Measurements from ENCODE around the gene TREM1. TPM values are rescaled to one million over a fixed set of nuclear protein-coding genes. Genes with fewer than 3 reads are reported as not detected.

The TREM1 gene
- total and polyA plus RNA-seq, 4 donors, result 0.09 to 1.3 (median 0.38) TPM

DNA sequence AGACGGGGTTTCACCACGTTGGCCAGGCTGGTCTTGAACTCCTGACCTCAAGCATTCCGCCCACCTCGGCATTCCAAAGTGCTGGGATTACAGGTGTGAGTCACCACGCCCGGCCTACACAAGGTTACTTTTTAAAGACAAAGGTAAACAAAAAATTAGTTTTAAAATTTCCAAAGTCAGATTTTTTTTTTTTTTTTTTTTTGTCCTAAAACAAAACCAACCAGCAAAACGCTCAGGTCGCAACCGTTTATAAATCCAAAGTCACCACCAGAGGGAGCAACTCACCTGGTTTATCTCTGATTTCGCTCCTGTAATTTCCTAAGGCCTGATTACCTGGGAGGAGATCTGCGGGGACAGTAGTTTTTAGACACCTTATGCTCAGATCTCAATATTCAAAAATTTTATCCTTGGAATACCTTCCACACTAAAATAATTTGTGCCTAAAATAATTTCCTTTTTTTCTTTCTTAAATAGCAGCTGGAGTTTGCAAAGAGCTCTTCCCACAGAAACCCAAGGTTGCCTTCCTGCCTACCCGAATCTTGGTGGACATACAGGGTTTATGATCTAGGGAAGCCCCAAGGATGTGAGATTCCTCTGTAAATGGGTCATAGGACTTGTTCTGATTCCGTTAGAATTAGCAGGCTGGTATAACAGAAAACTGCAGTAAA, 19.8 kb upstream of the TREM1 start:
- 20% methylated on average over 13 of the region's 13 CpGs for WGBS
- DNase-seq (ENCODE audit: low spot score), result no peak
- Histone ChIP-seq H3K9ac (ENCODE audit: low read depth in 1 of 2, low read length in 2 of 2) (no peak overlapping the region), H3K27ac (ENCODE audit: low read depth in 1 of 2, low read length in 2 of 2) (no peak overlapping the region), H3K4me3 (ENCODE audit: low read depth in 1 of 3, low read length in 3 of 3) (no peak overlapping the region), H3K27me3 (ENCODE audit: control insufficient read depth in 4 of 4, insufficient read depth in 4 of 4, low read length in 3 of 4) (no peaks in the 10 kb centered on the region), H3K4me1 (ENCODE audit: control insufficient read depth in 4 of 4, insufficient read depth in 4 of 4, low read length in 3 of 4) (no peaks in the 10 kb centered on the region), H3K36me3 (ENCODE audit: control insufficient read depth in 4 of 4, insufficient read depth in 3 of 4, low read depth in 1 of 4, low read length in 3 of 4) (no peaks in the 10 kb centered on the region), H3K9me3 (ENCODE audit: control insufficient read depth in 4 of 4, low read length in 3 of 4) (no peaks in the 10 kb centered on the region)
- TF ChIP-seq SP1 (IDR thresholded peaks at IDR 0.05) (no peak), MAX (IDR thresholded peaks at IDR 0.05) (no peak), RAD21 (IDR thresholded peaks at IDR 0.05) (peak; percentile 72 to 74), RXRA (IDR thresholded peaks at IDR 0.05) (no peak), HNF4A (conservative IDR thresholded peaks at IDR 0.05) (no peak), NR2F2 (IDR thresholded peaks at IDR 0.05) (no peak), ZBTB33 (IDR thresholded peaks at IDR 0.05) (no peak), HNF4G (IDR thresholded peaks at IDR 0.05) (no peak), TAF1 (conservative IDR thresholded peaks at IDR 0.05) (no peak), CTCF (IDR thresholded peaks at IDR 0.05; ENCODE audit: low read depth, low read length, missing input control) (peak; percentile 61), JUND (IDR thresholded peaks at IDR 0.05) (no peak), FOXA2 (IDR thresholded peaks at IDR 0.05) (no peak), EGR1 (IDR thresholded peaks at IDR 0.05; ENCODE audit: low read depth in 2 of 2) (no peak), FOXA1 (IDR thresholded peaks at IDR 0.05) (no peak), YY1 (IDR thresholded peaks at IDR 0.05) (no peak), GABPA (IDR thresholded peaks at IDR 0.05 in 1 of 2, conservative IDR thresholded peaks at IDR 0.05 in 1 of 2) (no peak)
- TF ChIP-seq, protein P1, sequence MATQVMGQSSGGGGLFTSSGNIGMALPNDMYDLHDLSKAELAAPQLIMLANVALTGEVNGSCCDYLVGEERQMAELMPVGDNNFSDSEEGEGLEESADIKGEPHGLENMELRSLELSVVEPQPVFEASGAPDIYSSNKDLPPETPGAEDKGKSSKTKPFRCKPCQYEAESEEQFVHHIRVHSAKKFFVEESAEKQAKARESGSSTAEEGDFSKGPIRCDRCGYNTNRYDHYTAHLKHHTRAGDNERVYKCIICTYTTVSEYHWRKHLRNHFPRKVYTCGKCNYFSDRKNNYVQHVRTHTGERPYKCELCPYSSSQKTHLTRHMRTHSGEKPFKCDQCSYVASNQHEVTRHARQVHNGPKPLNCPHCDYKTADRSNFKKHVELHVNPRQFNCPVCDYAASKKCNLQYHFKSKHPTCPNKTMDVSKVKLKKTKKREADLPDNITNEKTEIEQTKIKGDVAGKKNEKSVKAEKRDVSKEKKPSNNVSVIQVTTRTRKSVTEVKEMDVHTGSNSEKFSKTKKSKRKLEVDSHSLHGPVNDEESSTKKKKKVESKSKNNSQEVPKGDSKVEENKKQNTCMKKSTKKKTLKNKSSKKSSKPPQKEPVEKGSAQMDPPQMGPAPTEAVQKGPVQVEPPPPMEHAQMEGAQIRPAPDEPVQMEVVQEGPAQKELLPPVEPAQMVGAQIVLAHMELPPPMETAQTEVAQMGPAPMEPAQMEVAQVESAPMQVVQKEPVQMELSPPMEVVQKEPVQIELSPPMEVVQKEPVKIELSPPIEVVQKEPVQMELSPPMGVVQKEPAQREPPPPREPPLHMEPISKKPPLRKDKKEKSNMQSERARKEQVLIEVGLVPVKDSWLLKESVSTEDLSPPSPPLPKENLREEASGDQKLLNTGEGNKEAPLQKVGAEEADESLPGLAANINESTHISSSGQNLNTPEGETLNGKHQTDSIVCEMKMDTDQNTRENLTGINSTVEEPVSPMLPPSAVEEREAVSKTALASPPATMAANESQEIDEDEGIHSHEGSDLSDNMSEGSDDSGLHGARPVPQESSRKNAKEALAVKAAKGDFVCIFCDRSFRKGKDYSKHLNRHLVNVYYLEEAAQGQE (IDR thresholded peaks at IDR 0.05), result no peak
- TF ChIP-seq, protein P2, sequence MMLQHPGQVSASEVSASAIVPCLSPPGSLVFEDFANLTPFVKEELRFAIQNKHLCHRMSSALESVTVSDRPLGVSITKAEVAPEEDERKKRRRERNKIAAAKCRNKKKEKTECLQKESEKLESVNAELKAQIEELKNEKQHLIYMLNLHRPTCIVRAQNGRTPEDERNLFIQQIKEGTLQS (IDR thresholded peaks at IDR 0.05), result no peak

Data from liver (tissue), 9 donors.